ENCODE results near the gene OPCML.

Gene OPCML

DNA sequence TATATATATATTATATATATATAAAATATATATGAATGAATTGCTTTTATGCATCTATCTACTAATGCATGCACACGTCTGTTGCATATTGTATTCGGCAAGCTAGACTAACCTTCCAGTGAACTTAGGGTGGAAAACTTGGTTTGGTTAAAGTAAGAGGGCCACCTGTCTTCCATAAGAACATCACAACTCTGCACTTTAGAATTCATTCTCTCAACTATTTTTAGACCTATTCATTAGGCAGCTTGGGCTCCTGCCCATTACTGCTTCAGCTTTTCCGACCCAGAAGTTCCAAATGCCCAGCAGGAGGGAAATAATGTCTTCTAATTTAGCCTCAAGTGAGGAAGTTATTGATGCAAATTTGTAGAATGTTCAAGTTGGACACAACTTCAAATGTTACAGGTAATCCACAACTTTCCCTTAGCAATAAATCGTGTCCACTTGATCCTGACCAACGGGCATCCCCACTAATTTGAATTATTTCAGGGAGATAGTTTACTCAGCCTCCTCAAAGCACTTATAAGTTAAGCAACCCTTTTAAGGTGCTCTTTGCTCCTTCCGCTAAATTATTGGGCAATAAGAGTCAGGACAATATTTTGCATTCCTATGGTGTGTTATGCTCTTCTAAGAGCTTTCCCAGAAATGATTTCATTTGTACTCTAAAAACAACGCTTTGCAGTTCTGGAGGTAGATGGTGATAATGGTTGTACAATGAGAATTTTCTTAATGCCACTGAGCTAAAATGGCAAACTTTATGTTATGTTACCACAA lies 132.3 kb downstream of the OPCML start:
- no peak for DNase-seq (ENCODE audit: low spot score)
- TF ChIP-seq, protein P1, sequence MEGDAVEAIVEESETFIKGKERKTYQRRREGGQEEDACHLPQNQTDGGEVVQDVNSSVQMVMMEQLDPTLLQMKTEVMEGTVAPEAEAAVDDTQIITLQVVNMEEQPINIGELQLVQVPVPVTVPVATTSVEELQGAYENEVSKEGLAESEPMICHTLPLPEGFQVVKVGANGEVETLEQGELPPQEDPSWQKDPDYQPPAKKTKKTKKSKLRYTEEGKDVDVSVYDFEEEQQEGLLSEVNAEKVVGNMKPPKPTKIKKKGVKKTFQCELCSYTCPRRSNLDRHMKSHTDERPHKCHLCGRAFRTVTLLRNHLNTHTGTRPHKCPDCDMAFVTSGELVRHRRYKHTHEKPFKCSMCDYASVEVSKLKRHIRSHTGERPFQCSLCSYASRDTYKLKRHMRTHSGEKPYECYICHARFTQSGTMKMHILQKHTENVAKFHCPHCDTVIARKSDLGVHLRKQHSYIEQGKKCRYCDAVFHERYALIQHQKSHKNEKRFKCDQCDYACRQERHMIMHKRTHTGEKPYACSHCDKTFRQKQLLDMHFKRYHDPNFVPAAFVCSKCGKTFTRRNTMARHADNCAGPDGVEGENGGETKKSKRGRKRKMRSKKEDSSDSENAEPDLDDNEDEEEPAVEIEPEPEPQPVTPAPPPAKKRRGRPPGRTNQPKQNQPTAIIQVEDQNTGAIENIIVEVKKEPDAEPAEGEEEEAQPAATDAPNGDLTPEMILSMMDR (IDR thresholded peaks at IDR 0.05; ENCODE audit: extremely low read depth, missing control alignments) = no peak

DNA sequence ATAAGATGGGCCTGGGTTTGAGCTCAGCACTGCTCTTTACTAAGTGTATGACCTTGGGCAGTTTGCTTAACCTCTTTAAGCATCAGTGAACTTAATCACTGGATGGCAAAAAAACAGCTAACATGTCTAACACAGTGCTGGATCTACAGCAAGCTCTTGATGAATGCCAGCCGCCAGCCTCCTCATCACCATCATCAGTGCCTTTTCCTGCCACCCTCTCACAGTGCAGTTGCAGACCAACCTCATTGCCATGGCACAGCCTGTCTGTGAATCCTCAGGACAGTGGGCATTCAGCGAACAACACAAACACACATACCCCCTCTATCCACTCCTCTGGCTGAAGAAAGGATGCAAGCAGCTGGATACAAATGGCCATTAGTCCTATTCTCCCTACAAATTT lies 133.0 kb downstream of the OPCML start:
- DNase-seq (ENCODE audit: low spot score) = no peak
- TF ChIP-seq, protein P1 (IDR thresholded peaks at IDR 0.05; ENCODE audit: extremely low read depth, missing control alignments) = no peak

DNA sequence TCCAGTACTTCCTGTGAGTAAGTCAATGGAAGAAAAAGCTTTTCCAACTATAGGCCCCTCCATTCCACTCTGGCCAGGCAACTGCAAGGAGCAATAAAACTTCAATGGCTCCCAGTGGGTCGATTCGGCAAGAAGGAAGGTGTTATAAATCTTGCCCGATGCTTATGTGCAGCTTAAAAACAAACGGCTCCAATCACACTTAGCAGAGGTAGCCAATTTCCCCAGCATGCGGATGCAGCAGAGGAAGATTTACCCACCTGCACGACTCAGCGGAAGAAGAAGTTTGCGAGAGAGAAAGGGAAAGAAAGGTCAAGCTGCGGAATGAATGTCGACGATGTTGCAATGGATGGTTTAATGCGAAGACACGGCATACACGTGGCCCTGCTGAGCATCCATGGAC lies 141.5 kb downstream of the OPCML start:
- no peak for DNase-seq (ENCODE audit: low spot score)
- TF ChIP-seq, protein P1 (IDR thresholded peaks at IDR 0.05; ENCODE audit: extremely low read depth, missing control alignments) = no peak

DNA sequence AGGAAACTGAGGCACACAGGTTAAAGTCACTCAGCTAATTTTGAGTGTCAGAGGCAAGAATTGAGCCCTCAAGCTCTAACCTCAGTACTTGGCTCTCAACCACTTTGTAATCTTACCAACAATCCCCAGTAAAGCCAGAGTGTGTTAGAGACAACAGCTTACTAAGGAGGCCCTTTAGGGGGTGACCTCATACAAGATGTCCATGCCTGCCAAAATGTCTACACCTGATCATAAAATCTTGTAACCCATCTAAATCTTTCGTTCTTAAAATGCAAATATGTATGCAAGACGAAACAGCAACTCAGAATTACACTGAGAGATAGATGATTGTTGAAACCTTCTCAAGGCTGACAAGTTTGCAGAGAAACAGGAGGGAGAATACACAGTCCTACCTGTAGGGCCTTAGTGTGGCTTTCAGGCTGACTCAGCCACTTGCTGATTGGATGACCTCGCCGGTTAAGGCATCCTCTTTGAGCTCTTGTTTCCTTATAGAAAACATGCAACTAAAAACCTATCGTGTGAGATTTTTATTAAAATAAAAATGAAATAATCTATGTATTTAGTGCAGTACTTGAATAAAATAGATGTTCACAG lies 143.2 kb downstream of the OPCML start:
- no peak for DNase-seq (ENCODE audit: low spot score)
- TF ChIP-seq, protein P1 (IDR thresholded peaks at IDR 0.05; ENCODE audit: extremely low read depth, missing control alignments) = no peak

DNA sequence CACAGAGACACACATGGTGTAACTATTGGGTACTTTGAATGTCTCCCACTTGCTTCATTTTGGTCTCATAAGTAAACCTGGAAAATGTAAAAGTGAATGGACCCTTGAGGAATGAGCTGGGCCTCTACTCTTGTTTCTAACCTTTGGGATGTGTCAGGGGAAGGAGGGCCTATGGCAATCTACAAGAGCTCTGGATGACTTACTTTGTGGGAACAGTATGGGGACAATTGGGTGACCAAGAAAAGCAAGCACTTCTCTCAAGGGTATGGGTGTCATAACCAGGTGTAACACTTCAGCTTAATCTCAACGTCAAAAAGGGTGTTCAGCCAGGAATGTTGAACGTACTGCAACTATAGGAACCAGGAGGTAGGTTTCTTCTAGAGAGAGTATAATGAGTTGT lies 144.0 kb downstream of the OPCML start:
- TF ChIP-seq, protein P1 (IDR thresholded peaks at IDR 0.05; ENCODE audit: extremely low read depth, missing control alignments) = no peak

DNA sequence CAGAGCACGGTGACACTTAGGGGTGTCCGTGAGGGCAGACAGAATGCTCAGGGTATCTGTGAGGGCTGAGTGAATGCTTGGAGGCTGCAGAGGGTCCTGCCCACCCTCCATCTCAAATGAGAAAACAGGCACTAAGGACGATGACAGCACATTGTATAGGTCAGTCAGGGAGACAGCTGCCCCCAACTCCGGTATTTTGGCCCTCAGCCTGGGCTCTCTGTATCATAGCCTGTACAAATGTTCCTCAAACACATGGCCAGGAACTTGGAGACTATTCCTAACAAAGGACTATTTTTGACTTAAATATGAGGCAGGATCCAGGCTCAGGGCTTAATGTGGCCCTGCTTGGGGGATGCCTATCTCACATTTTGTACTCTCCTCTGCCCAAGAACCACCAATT lies 145.4 kb downstream of the OPCML start:
- TF ChIP-seq, protein P1 (IDR thresholded peaks at IDR 0.05; ENCODE audit: extremely low read depth, missing control alignments) = no peak

More for the DNA sequence above, 144.0 kb downstream of the OPCML start:
- no peak for DNase-seq (ENCODE audit: low spot score)

DNA sequence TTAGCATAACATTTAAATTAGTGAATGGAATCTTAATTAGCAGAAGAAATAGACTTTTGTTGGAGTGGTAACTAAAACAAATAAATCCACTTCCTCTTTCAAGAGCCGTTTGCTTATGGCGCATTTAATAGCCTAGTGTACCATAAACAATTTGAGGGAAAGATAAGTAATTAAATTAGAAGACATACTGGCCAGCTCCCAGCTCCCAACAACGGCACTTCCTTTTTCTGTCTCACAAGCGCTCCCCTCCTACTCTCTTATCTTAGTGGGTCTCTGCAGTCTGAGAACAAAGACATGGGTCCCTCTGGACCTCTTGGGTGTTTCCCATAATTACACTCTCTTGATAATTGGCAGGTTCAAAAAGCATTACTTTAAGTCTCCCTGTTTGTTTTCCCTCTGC lies 146.0 kb downstream of the OPCML start:
- no peak for DNase-seq (ENCODE audit: low spot score)
- TF ChIP-seq, protein P1 (IDR thresholded peaks at IDR 0.05; ENCODE audit: extremely low read depth, missing control alignments) = no peak

More for the DNA sequence above, 145.4 kb downstream of the OPCML start:
- DNase-seq (ENCODE audit: low spot score) = no peak
